DND-41 (cell line): Measurements from ENCODE around the gene IPO11.

Experiments used
- ATAC-seq: fragments of 200-7000 bp; cut with Tn5 transposase; 3 replicates; pipeline ENCODE4 v1.9.1; 2021; ENCODE audit warnings: low read depth; ENCODE audit not compliant: insufficient read depth
- DNase-seq: peaks from one replicate; pipeline ENCODE4 v3.0.0-alpha.2; 2020
- H2AFZ ChIP-seq: 2 replicates; pipeline ENCODE4 v1.6.0; 2012; ENCODE audit warnings: low read depth, low read length
- H3K27ac ChIP-seq: 2 replicates; pipeline ENCODE4 v1.5.1; 2012; ENCODE audit warnings: low read length, inconsistent platforms
- H3K27me3 ChIP-seq: fragments of 200-600 bp; sonication (generic); 2 replicates; pipeline ENCODE4 v1.6.0; 2012; ENCODE audit warnings: low read length, mild to moderate bottlenecking, inconsistent platforms; ENCODE audit not compliant: insufficient read depth, poor library complexity
- H3K36me3 ChIP-seq: 2 replicates; pipeline ENCODE4 v1.5.1; 2012; ENCODE audit warnings: low read length, inconsistent platforms; ENCODE audit not compliant: insufficient read depth
- H3K4me1 ChIP-seq: 2 replicates; pipeline ENCODE4 v1.5.1; 2012; ENCODE audit warnings: mild to moderate bottlenecking, low read length; ENCODE audit not compliant: insufficient read depth
- H3K4me2 ChIP-seq: 2 replicates; pipeline ENCODE4 v1.6.0; 2012; ENCODE audit warnings: mild to moderate bottlenecking, moderate library complexity, low read length, inconsistent platforms; ENCODE audit not compliant: insufficient read depth
- H3K4me3 ChIP-seq, 2 experiments: fragments of 200-600 bp in 1 of 2; shearing (Covaris generic) in 1 of 2; 2 replicates each; pipeline ENCODE4 v1.5.1; 2012 to 2016; ENCODE audit warnings: inconsistent platforms in 2 of 2, low read length in 2 of 2, mild to moderate bottlenecking in 2 of 2, low read depth in 1 of 2, moderate library complexity in 1 of 2
- H3K79me2 ChIP-seq: 2 replicates; pipeline ENCODE4 v1.6.0; 2012; ENCODE audit warnings: low read length, inconsistent platforms; ENCODE audit not compliant: insufficient read depth
- H3K9ac ChIP-seq: 2 replicates; pipeline ENCODE4 v1.6.0; 2012; ENCODE audit warnings: low read depth, mild to moderate bottlenecking, inconsistent platforms, low read length, moderate library complexity
- H3K9me3 ChIP-seq: 2 replicates; pipeline ENCODE4 v1.5.1; 2012; ENCODE audit warnings: low read length, moderate library complexity, mild to moderate bottlenecking, inconsistent platforms; ENCODE audit not compliant: insufficient read depth, severe bottlenecking
- H4K20me1 ChIP-seq: 2 replicates; pipeline ENCODE4 v1.6.0; 2012; ENCODE audit warnings: low read length; ENCODE audit not compliant: insufficient read depth
- EZH2 ChIP-seq: IDR thresholded peaks from 3 replicates; pipeline ENCODE4 v1.6.1; 2012; ENCODE audit warnings: borderline replicate concordance, low read depth, mild to moderate bottlenecking, moderate library complexity, low read length, inconsistent platforms; ENCODE audit not compliant: severe bottlenecking
- TF ChIP-seq, protein P1 (sequence below): IDR thresholded peaks from 2 replicates; pipeline ENCODE4 v1.5.1; 2012; ENCODE audit warnings: borderline replicate concordance, low read length, moderate library complexity, mild to moderate bottlenecking; ENCODE audit not compliant: poor library complexity, severe bottlenecking; ENCODE audit errors: extremely low read depth

Gene IPO11

DNA sequence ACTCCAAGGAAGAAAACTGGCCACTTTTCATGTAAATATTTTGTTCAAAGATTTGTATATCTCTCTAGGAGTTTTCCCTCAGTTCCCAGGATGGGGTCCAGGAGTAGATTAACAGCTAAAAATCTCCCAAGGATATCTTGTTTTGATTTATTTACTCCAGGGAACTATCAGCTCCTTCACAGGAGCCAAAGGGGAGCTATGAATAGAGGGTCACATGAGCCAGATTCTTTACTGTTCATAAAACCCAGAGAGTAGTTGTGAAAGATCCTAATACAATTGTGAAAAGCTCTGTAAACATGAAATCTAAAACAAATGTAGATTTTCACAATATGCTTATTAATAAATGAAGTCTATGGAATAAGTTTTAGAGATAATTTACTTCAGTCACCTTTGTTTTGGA lies 25.7 kb upstream of the IPO11 start:
- no peaks in the 10 kb centered on the region for H3K9me3 ChIP-seq
- H3K79me2 ChIP-seq: peaks cover 4% of the 10 kb centered on the region; the same call in 1 of the 2 replicates
- H3K9ac ChIP-seq: no peak overlapping the region
- no peak overlapping the region for H2AFZ ChIP-seq
- TF ChIP-seq, protein P1, sequence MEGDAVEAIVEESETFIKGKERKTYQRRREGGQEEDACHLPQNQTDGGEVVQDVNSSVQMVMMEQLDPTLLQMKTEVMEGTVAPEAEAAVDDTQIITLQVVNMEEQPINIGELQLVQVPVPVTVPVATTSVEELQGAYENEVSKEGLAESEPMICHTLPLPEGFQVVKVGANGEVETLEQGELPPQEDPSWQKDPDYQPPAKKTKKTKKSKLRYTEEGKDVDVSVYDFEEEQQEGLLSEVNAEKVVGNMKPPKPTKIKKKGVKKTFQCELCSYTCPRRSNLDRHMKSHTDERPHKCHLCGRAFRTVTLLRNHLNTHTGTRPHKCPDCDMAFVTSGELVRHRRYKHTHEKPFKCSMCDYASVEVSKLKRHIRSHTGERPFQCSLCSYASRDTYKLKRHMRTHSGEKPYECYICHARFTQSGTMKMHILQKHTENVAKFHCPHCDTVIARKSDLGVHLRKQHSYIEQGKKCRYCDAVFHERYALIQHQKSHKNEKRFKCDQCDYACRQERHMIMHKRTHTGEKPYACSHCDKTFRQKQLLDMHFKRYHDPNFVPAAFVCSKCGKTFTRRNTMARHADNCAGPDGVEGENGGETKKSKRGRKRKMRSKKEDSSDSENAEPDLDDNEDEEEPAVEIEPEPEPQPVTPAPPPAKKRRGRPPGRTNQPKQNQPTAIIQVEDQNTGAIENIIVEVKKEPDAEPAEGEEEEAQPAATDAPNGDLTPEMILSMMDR: no peak
- TF ChIP-seq EZH2: no peak
- DNase-seq (no peak), ATAC-seq (no peak)
- no peak overlapping the region for H3K4me3 ChIP-seq
- peaks cover 6% of the 10 kb centered on the region; the same call in 1 of the 2 replicates for H4K20me1 ChIP-seq
- H3K4me1 ChIP-seq: no peaks in the 10 kb centered on the region
- H3K27ac ChIP-seq: no peak overlapping the region
- no peak overlapping the region for H3K4me2 ChIP-seq
- H3K27me3 ChIP-seq: no peaks in the 10 kb centered on the region
- peaks cover 94% of the 10 kb centered on the region for H3K36me3 ChIP-seq

DNA sequence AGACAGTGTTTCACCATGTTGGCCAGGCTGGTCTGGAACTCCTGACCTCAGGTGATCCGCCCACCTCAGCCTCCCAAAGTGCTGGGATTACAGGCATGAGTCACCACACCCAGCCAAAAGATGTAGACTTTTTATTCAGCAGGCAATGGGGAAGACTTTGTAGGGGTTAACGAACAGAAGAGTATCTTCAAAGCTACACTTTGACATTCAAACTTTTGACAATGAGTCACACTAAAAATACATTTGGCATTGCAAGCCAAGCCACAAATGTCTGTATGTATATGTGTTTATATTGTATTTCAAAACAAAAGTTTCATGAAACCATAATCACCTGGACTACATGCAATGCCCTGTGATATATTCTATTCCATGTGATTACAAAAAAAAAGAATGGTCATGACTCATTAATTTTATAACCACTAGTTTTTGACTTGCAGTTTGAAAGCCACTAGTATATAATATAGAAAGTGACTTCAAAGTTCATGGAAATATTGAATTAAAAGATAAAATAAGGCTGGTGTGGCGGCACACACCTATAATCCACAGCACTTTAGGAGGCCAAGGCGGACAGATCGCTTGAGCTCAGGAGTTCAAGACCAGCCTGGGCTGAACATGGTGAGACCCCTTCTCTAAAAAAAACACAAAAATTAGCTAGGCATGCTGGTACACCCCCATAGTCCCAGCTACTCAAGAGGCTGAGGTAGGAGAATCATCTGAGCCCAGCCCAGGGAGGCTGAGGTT lies 17.2 kb upstream of the IPO11 start:
- H3K4me3 ChIP-seq: no peak overlapping the region
- no peak overlapping the region for H3K27ac ChIP-seq
- H3K36me3 ChIP-seq: peaks cover 79% of the 10 kb centered on the region
- peaks cover under 1% of the 10 kb centered on the region; the same call in 1 of the 2 replicates for H3K79me2 ChIP-seq
- no peak for ATAC-seq
- no peak overlapping the region for H2AFZ ChIP-seq
- no peak for DNase-seq
- H3K27me3 ChIP-seq: no peaks in the 10 kb centered on the region
- no peak overlapping the region for H3K4me2 ChIP-seq
- TF ChIP-seq, protein P1: no peak
- TF ChIP-seq EZH2: no peak
- H3K9me3 ChIP-seq: no peaks in the 10 kb centered on the region
- no peaks in the 10 kb centered on the region for H4K20me1 ChIP-seq
- H3K9ac ChIP-seq: no peak overlapping the region
- H3K4me1 ChIP-seq: no peaks in the 10 kb centered on the region

GRCh38 chr5:62403411-62404250 lies 8.9 kb upstream of the IPO11 start, which contains the start of gene DIMT1:
DIMT1 (minus strand) TSS chr5:62403905; CDS start chr5:62403772, 133 bp downstream.
- peak within 1 kb of the TSS; percentile 83 for H3K4me2 ChIP-seq
- H3K79me2 ChIP-seq: peaks cover 25% of the 10 kb centered on the region
- H3K36me3 ChIP-seq: peaks cover 28% of the 10 kb centered on the region
- ATAC-seq (peak; percentile 99), DNase-seq (peak; percentile 95)
- peak within 1 kb of the TSS; percentile 70 to 85 for H3K4me3 ChIP-seq
- H4K20me1 ChIP-seq: no peaks in the 10 kb centered on the region; the same call in 1 of the 2 replicates
- H3K27ac ChIP-seq: peak within 1 kb of the TSS; percentile 97
- H3K4me1 ChIP-seq: peaks cover 23% of the 10 kb centered on the region
- peak within 1 kb of the TSS; percentile 80 for H3K9ac ChIP-seq
- H3K27me3 ChIP-seq: no peaks in the 10 kb centered on the region
- H3K9me3 ChIP-seq: no peaks in the 10 kb centered on the region
- peak within 1 kb of the TSS; percentile 100 for H2AFZ ChIP-seq
- TF ChIP-seq EZH2: no peak
- TF ChIP-seq, protein P1: no peak
